Activated CD4-positive, CD25-positive, alpha-beta regulatory T cell treated with anti-CD3 and anti-CD28 coated beads, Interleukin-2, amount 50 U/mL, for 72 hours (primary cell): ENCODE results near the gene OLIG2.

Source experiments
- DNase-seq: peaks from one replicate; pipeline ENCODE4 v3.0.0; 2021

The OLIG2 gene

DNA sequence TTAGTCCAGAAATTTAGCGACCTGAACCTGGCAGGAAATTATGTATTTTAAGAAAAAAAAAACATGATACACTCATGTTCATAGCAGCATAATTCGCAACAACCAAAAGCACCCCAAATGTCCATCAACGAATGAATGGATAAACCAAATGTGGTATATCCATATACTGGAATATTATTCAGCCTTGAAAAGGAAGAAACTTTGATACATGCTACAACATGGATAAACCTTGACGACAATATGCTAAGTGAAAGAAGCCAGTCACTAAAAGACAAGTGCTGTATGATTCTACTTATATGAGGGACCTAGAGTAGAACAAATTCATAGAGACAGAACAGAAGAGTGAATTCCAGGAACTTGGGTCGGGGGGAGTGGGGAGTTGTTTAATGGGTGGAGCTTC, 43.5 kb downstream of the OLIG2 start:
- DNase-seq, result no peak

GRCh38 chr21:33069645-33069993, 43.9 kb downstream of the OLIG2 start:
- no peak for DNase-seq

- peak; percentile 33 for DNase-seq
Measured at GRCh38 chr21:33069994-33070743, 44.4 kb downstream of the OLIG2 start, which contains the start of gene OLIG1. TSS of gene OLIG1 (plus strand) at chr21:33070141. CDS start at chr21:33070247, 106 bp downstream.

DNA sequence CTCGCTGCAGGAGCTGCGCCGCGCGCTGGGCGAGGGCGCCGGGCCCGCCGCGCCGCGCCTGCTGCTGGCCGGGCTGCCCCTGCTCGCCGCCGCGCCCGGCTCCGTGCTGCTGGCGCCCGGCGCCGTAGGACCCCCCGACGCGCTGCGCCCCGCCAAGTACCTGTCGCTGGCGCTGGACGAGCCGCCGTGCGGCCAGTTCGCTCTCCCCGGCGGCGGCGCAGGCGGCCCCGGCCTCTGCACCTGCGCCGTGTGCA, 44.9 kb downstream of the OLIG2 start:
- DNase-seq, result no peak

DNA sequence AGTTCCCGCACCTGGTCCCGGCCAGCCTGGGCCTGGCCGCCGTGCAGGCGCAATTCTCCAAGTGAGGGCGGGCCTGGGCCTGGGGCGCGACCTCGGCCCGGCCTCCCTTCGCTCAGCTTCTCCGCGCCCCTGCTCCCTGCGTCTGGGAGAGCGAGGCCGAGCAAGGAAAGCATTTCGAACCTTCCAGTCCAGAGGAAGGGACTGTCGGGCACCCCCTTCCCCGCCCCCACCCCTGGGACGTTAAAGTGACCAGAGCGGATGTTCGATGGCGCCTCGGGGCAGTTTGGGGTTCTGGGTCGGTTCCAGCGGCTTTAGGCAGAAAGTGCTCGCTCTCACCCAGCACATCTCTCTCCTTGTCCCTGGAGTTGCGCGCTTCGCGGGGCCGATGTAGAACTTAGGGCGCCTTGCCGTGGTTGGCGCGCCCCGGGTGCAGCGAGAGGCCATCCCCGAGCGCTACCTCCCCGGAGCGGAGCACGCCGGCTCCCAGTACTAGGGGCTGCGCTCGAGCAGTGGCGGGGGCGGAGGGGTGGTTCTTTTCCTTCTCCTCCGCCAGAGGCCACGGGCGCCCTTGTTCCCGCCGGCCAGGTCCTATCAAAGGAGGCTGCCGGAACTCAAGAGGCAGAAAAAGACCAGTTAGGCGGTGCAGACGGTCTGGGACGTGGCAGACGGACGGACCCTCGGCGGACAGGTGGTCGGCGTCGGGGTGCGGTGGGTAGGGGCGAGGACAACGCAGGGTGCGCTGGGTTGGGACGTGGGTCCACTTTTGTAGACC, 45.4 kb downstream of the OLIG2 start:
- no peak for DNase-seq

- no peak for DNase-seq
Measured at GRCh38 chr21:33071770-33072306, 46.1 kb downstream of the OLIG2 start.

DNA sequence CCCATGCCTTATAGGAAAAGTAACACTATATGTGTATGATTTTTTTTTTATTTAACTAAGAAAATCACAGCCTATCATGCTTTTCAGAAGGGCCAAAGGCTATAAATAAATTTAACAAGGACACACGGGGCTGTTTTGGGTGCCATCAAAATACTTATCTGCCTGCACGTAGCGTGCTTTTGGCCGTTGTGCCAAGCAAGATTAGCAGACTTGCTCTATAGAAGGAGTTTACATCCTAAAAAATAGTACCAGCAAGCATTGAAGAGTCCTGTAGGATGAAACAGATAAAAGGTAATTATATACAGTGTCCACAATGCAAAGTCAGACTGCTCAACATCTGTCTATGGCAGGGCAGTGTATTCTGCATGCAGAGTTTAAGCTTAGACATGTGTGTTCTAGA, 47.9 kb downstream of the OLIG2 start:
- DNase-seq, result no peak

GRCh38 chr21:33075128-33075527, 49.4 kb downstream of the OLIG2 start:
- DNase-seq, result no peak

GRCh38 chr21:33075596-33076195, 50.0 kb downstream of the OLIG2 start:
- DNase-seq, result no peak

GRCh38 chr21:33076600-33077329, 51.0 kb downstream of the OLIG2 start:
- no peak for DNase-seq
